ENCODE data around the gene NKAIN2. TPM values are rescaled to one million over a fixed set of nuclear protein-coding genes. Genes with fewer than 3 reads are reported as not detected.

NKAIN2 gene
- polyA plus RNA-seq, 2 donors: 0.02 TPM; not detected in 1

- H3K36me3 ChIP-seq (ENCODE audit: control insufficient read depth in 2 of 2, insufficient read depth in 2 of 2, low read length in 1 of 2): no peaks in the 10 kb centered on the region
- 20 to 47% methylated on average over 2 of the region's 2 CpGs for WGBS, 2 donors
- H3K4me3 ChIP-seq (ENCODE audit: low read depth in 1 of 2, low read length in 2 of 2): no peak overlapping the region
- H3K9me3 ChIP-seq (ENCODE audit: control insufficient read depth in 2 of 2, insufficient read depth in 1 of 2, low read depth in 1 of 2, low read length in 1 of 2): no peaks in the 10 kb centered on the region
- H3K27ac ChIP-seq (ENCODE audit: low read depth in 2 of 2, low read length in 1 of 2): no peak overlapping the region
- H3K27me3 ChIP-seq (ENCODE audit: control insufficient read depth in 1 of 2, insufficient read depth in 2 of 2, low read length in 2 of 2): no peaks in the 10 kb centered on the region
- H3K4me1 ChIP-seq (ENCODE audit: control insufficient read depth in 2 of 2, insufficient read depth in 2 of 2, low read length in 1 of 2): no peaks in the 10 kb centered on the region
Observed at GRCh38 chr6:124869416-124869815, 1065.8 kb downstream of the NKAIN2 start.

GRCh38 chr6:124870611-124871459 lies 1067.2 kb downstream of the NKAIN2 start:
- H3K9me3 ChIP-seq (ENCODE audit: control insufficient read depth in 2 of 2, insufficient read depth in 1 of 2, low read depth in 1 of 2, low read length in 1 of 2): no peaks in the 10 kb centered on the region
- no peaks in the 10 kb centered on the region for H3K27me3 ChIP-seq (ENCODE audit: control insufficient read depth in 1 of 2, insufficient read depth in 2 of 2, low read length in 2 of 2)
- WGBS, 2 donors: 42 to 48% methylated on average over 4 of the region's 4 CpGs
- no peak overlapping the region for H3K27ac ChIP-seq (ENCODE audit: low read depth in 2 of 2, low read length in 1 of 2)
- no peak overlapping the region for H3K4me3 ChIP-seq (ENCODE audit: low read depth in 1 of 2, low read length in 2 of 2)
- H3K4me1 ChIP-seq (ENCODE audit: control insufficient read depth in 2 of 2, insufficient read depth in 2 of 2, low read length in 1 of 2): no peaks in the 10 kb centered on the region
- H3K36me3 ChIP-seq (ENCODE audit: control insufficient read depth in 2 of 2, insufficient read depth in 2 of 2, low read length in 1 of 2): no peaks in the 10 kb centered on the region

DNA sequence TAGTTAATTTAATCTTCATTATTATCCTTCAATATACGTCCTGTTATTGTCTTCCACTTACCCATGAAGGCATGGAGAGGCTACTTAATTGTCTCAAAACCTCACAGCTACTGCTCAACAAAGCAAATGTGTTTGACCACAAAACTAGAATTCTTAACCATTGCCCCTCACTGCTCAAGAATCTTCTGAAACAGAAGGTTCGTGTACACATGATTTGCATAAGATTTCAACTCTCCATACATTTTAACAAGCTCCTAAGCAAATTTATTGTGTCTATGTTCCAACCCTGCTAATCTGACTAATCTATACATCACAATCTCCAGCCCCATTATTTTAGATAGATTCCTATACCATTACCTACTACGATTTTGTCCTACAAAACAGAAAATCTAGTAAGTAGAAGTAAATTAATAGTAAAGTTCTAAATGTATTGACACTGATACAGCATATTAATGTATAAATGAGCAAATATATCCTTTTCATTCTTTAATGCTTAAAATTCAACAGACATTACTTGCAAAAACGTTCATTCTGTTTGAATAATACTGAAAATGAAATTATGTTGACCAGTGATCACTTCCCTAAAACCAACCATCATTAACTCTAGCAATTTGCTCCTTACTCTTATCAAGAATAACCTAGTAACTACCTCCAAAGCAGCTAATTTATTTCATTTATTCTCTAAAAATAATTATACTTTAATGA lies 1068.8 kb downstream of the NKAIN2 start:
- WGBS, 2 donors: 65 to 66% methylated on average over 4 of the region's 4 CpGs
- H3K27ac ChIP-seq (ENCODE audit: low read depth in 2 of 2, low read length in 1 of 2): no peak overlapping the region
- H3K4me1 ChIP-seq (ENCODE audit: control insufficient read depth in 2 of 2, insufficient read depth in 2 of 2, low read length in 1 of 2): no peaks in the 10 kb centered on the region
- H3K36me3 ChIP-seq (ENCODE audit: control insufficient read depth in 2 of 2, insufficient read depth in 2 of 2, low read length in 1 of 2): no peaks in the 10 kb centered on the region
- H3K4me3 ChIP-seq (ENCODE audit: low read depth in 1 of 2, low read length in 2 of 2): no peak overlapping the region
- no peaks in the 10 kb centered on the region for H3K27me3 ChIP-seq (ENCODE audit: control insufficient read depth in 1 of 2, insufficient read depth in 2 of 2, low read length in 2 of 2)
- H3K9me3 ChIP-seq (ENCODE audit: control insufficient read depth in 2 of 2, insufficient read depth in 1 of 2, low read depth in 1 of 2, low read length in 1 of 2): no peaks in the 10 kb centered on the region

GRCh38 chr6:124873066-124873410 lies 1069.4 kb downstream of the NKAIN2 start:
- H3K27ac ChIP-seq (ENCODE audit: low read depth in 2 of 2, low read length in 1 of 2): no peak overlapping the region
- WGBS, 2 donors: 81 to 91% methylated on average over 3 of the region's 3 CpGs

More at GRCh38 chr6:124873066-124873410, 1069.4 kb downstream of the NKAIN2 start:
- Histone ChIP-seq H3K9me3 (ENCODE audit: control insufficient read depth in 2 of 2, insufficient read depth in 1 of 2, low read depth in 1 of 2, low read length in 1 of 2) (no peaks in the 10 kb centered on the region), H3K27me3 (ENCODE audit: control insufficient read depth in 1 of 2, insufficient read depth in 2 of 2, low read length in 2 of 2) (no peaks in the 10 kb centered on the region), H3K4me3 (ENCODE audit: low read depth in 1 of 2, low read length in 2 of 2) (no peak overlapping the region), H3K36me3 (ENCODE audit: control insufficient read depth in 2 of 2, insufficient read depth in 2 of 2, low read length in 1 of 2) (no peaks in the 10 kb centered on the region), H3K4me1 (ENCODE audit: control insufficient read depth in 2 of 2, insufficient read depth in 2 of 2, low read length in 1 of 2) (no peaks in the 10 kb centered on the region)

Other genes starting within 250 kb of the NKAIN2 start
- gene TRDN, start 166.9 kb upstream of the NKAIN2 start, polyA plus RNA-seq: under 1 TPM in 1 of 2 donors, not detected in 1; 0.01 TPM